NCI-H526 treated with DMSO at 0.1 percent for 48 hours (cell line): ENCODE data around the gene PHRF1.

Experiments used
- DNase-seq: peaks from one replicate; lab custom pipeline; 2025; lab: John Stamatoyannopoulos, UW

The PHRF1 gene

GRCh38 chr11:656866-657265 lies 80.6 kb downstream of the PHRF1 start:
- DNase-seq = no peak

DNA sequence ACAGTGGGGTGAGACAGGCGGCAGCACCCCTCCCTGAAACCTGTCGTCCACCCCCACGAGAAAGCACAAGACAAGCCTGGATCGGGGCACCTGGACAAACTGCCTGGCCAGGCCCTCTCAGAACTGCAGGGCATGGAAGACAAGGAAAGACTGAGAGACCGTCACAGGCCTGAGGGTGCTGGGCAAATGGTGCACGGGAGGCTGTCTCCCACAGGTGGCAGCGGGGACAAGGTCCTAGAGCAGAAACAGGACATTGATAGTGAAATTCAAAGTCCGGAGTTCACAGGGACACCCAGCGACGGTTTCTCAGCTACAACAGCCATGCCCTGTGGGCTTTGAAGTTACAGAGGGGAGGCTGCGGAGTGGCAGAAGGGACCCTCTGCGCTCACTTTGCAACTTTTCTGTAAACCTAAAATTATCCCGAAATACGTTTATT lies 81.4 kb downstream of the PHRF1 start:
- DNase-seq = no peak

- no peak for DNase-seq
These were observed 83.3 kb downstream of the PHRF1 start for GRCh38 chr11:659532-660085.

DNA sequence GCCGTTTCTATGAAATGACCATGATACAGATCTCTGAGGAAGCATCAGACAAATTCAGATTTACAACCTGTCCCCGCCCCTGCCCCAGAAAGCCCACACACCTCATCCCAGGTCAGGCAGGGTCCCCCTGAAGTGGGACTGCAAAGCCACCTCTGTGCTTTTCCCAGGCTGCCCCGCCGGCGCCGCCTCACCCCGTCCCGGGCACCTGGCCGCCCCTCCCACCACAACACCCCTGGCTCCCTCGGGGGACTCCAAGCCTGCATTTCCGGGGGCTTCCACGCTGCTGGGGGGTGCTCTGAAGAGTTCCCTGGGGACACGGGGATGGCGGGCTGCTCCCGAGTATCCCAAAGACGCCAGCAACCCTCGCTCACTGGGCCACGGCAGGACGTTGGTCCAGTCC lies 84.0 kb downstream of the PHRF1 start:
- no peak for DNase-seq

GRCh38 chr11:660681-661444 lies 84.6 kb downstream of the PHRF1 start:
- DNase-seq = no peak
